ENCODE results near the gene GPC3.
A peak's percentile ranks its signal among the peaks of the same experiment; 100 is the strongest.
"Not testable (repeated sequence)": the region's sequence is repeated elsewhere in the genome, so short reads cannot be mapped to it uniquely, and the experiment has no call there.

GPC3 gene

GRCh38 chrX:133542476-133542875 lies 442.9 kb downstream of the GPC3 start:
- peak; percentile 42 for DNase-seq

- DNase-seq = no peak
Observed at GRCh38 chrX:133541021-133541420, 444.4 kb downstream of the GPC3 start.

- no peak for DNase-seq
Observed at GRCh38 chrX:133538148-133538547, 447.2 kb downstream of the GPC3 start.

GRCh38 chrX:133537142-133537541 lies 448.3 kb downstream of the GPC3 start:
- DNase-seq = no peak

GRCh38 chrX:133535066-133535465 lies 450.3 kb downstream of the GPC3 start:
- no peak for DNase-seq

GRCh38 chrX:133534172-133534571 lies 451.2 kb downstream of the GPC3 start:
- no peak for DNase-seq

- no peak for DNase-seq
Observed at GRCh38 chrX:133533249-133533648, 452.1 kb downstream of the GPC3 start.

GRCh38 chrX:133530960-133531359 lies 454.4 kb downstream of the GPC3 start:
- no peak for DNase-seq

- DNase-seq = no peak
Observed at GRCh38 chrX:133529578-133529977, 455.8 kb downstream of the GPC3 start.

GRCh38 chrX:133527825-133528224 lies 457.6 kb downstream of the GPC3 start:
- DNase-seq = no peak

- no peak for DNase-seq
Observed at GRCh38 chrX:133527415-133527814, 458.0 kb downstream of the GPC3 start.

- not testable (repeated sequence) for DNase-seq
Observed at GRCh38 chrX:133526773-133527172, 458.6 kb downstream of the GPC3 start.

GRCh38 chrX:133523526-133523925 lies 461.9 kb downstream of the GPC3 start:
- no peak for DNase-seq

- DNase-seq = peak; percentile 42
Observed at GRCh38 chrX:133523081-133523487, 462.3 kb downstream of the GPC3 start.

- peak; percentile 11 for DNase-seq
Observed at GRCh38 chrX:133516686-133517085, 468.7 kb downstream of the GPC3 start.

GRCh38 chrX:133514486-133514885 lies 470.9 kb downstream of the GPC3 start:
- no peak for DNase-seq

- DNase-seq = peak; percentile 0
Observed at GRCh38 chrX:133513123-133513522, 472.3 kb downstream of the GPC3 start.

GRCh38 chrX:133511041-133511440 lies 474.4 kb downstream of the GPC3 start:
- DNase-seq = no peak

- DNase-seq = peak; percentile 4
Observed at GRCh38 chrX:133497356-133497755, 488.0 kb downstream of the GPC3 start.

- DNase-seq = peak; percentile 77
Observed at GRCh38 chrX:133495464-133496391, 489.7 kb downstream of the GPC3 start.

GRCh38 chrX:133493366-133493765 lies 492.0 kb downstream of the GPC3 start:
- DNase-seq = peak; percentile 1

- no peak for DNase-seq
Observed at GRCh38 chrX:133490955-133491354, 494.4 kb downstream of the GPC3 start.
